ENCODE data around the gene HCAR1. TPM values are rescaled to one million over a fixed set of nuclear protein-coding genes. Genes with fewer than 3 reads are reported as not detected.

HCAR1 gene
- total RNA-seq, 2 donors from 2014 or later: 0.11 TPM; not detected in 1

GRCh38 chr12:122732611-122733010 is 2.0 kb upstream of the HCAR1 start:
- Histone ChIP-seq H3K27ac (no peak overlapping the region), H3K9ac (ENCODE audit: low read depth in 2 of 2, low read length in 2 of 2) (no peak overlapping the region), H3K9me3 (no peaks in the 10 kb centered on the region), H3K36me3 (no peaks in the 10 kb centered on the region), H3K4me3 (no peak overlapping the region), H3K4me1 (no peaks in the 10 kb centered on the region), H3K27me3 (no peaks in the 10 kb centered on the region)
- TF ChIP-seq, protein P1, sequence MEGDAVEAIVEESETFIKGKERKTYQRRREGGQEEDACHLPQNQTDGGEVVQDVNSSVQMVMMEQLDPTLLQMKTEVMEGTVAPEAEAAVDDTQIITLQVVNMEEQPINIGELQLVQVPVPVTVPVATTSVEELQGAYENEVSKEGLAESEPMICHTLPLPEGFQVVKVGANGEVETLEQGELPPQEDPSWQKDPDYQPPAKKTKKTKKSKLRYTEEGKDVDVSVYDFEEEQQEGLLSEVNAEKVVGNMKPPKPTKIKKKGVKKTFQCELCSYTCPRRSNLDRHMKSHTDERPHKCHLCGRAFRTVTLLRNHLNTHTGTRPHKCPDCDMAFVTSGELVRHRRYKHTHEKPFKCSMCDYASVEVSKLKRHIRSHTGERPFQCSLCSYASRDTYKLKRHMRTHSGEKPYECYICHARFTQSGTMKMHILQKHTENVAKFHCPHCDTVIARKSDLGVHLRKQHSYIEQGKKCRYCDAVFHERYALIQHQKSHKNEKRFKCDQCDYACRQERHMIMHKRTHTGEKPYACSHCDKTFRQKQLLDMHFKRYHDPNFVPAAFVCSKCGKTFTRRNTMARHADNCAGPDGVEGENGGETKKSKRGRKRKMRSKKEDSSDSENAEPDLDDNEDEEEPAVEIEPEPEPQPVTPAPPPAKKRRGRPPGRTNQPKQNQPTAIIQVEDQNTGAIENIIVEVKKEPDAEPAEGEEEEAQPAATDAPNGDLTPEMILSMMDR (IDR thresholded peaks at IDR 0.05): no peak
- intact Hi-C loops (cut with DNase I): no loop called here
- DNase-seq: no peak

DNA sequence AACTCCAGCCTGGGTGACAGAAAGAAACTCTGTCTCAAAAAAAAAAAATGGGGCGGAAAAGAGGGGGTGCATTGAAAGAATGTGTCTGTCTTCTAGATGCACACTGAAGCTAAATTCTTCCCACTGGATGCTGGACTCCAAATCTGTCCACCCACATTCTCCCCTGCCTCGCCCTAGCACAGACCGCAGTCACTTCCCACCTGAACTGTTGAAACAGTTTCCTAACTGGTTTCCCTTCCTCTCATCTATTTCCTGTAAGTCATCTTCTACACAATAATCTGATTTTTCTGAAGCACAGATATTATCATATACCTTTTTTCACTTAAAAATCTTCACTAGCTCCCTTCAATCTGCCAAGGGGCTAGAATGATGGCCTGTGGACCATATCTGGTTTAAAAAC is 1.5 kb upstream of the HCAR1 start:
- intact Hi-C loops (cut with DNase I): no loop called here
- Histone ChIP-seq H3K9me3 (no peaks in the 10 kb centered on the region), H3K27me3 (no peaks in the 10 kb centered on the region), H3K4me1 (no peaks in the 10 kb centered on the region), H3K4me3 (no peak overlapping the region), H3K27ac (no peak overlapping the region), H3K9ac (ENCODE audit: low read depth in 2 of 2, low read length in 2 of 2) (no peak overlapping the region), H3K36me3 (no peaks in the 10 kb centered on the region)
- TF ChIP-seq, protein P1 (IDR thresholded peaks at IDR 0.05): no peak
- DNase-seq: no peak

DNA sequence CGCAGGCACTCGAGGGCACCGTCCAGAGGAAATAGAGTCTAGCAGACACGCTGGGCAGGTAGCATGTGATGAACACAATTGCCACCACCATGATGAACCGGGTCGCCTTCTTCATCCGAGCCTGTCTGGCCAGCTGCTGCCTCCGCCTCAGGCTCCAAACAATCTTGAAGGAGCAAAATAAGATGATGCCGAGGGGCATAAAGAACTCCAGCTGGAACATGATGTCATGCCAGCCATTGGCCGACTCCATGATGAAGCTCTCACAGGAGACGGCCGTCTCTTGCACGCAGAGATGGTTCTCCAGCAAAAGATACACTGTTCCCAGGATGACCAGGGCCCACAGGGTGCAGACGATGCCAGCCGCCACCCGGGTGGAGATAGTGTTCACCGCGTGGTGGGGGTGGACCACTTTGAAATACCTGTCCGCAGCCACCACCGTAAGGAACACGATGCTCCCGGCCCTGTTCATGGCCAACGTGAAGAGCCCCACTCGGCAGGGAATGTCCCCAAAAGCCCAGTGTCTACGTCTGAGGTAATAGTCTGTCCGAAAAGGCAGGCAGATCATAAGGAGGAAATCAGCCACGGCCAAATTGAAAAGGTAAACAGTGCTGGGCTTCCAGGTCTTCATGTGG is 945 bp downstream of the HCAR1 start:
- no peak for DNase-seq
- no peak overlapping the region for H3K9ac ChIP-seq (ENCODE audit: low read depth in 2 of 2, low read length in 2 of 2)
- no peak overlapping the region for H3K27ac ChIP-seq
- no peaks in the 10 kb centered on the region for H3K9me3 ChIP-seq
- H3K36me3 ChIP-seq: no peaks in the 10 kb centered on the region
- no peaks in the 10 kb centered on the region for H3K4me1 ChIP-seq
- H3K27me3 ChIP-seq: no peaks in the 10 kb centered on the region
- TF ChIP-seq, protein P1 (IDR thresholded peaks at IDR 0.05): no peak
- no peak overlapping the region for H3K4me3 ChIP-seq
- intact Hi-C loops (cut with DNase I): no loop called here

- H3K27me3 ChIP-seq: no peaks in the 10 kb centered on the region
- intact Hi-C loops (cut with DNase I): no loop called here
- H3K27ac ChIP-seq: no peak overlapping the region
- no peaks in the 10 kb centered on the region for H3K4me1 ChIP-seq
- TF ChIP-seq, protein P1 (IDR thresholded peaks at IDR 0.05): no peak
- no peaks in the 10 kb centered on the region for H3K9me3 ChIP-seq
- H3K4me3 ChIP-seq: no peak overlapping the region
- no peaks in the 10 kb centered on the region for H3K36me3 ChIP-seq
- no peak overlapping the region for H3K9ac ChIP-seq (ENCODE audit: low read depth in 2 of 2, low read length in 2 of 2)
- no peak for DNase-seq
Observed at GRCh38 chr12:122726080-122726558, 4.5 kb downstream of the HCAR1 start.

DNA sequence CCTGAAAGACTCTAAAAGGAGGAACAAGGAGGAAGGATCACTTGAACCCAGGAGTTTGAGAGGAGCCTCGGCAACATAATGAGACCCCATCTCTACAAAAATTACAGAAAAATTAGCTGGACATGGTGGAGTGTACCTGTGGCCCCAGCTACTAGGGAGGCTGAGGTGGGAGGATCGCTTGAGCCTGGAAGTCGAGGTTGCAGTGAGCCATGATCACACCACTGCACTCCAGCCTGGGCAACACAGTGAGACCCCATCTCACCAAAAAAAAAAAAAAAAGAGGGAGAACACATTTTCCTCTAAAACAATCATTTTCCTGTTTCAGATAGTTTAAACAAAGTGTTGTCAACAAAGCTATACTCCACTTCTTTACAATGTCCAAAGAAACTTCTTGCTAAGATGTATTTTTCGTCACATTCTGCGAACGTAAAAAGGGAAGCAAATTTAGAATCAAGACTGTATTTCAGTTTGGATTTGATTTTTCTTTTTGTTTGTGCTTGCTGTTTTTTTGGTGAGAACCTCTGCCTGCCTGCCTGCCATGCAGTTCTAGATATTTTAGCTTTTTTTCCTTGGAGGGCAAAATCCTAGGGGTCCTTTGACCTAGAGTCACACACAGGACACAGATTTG is 5.1 kb downstream of the HCAR1 start:
- TF ChIP-seq, protein P1 (IDR thresholded peaks at IDR 0.05): no peak
- no peak for DNase-seq
- Histone ChIP-seq H3K4me1 (no peaks in the 10 kb centered on the region), H3K4me3 (no peak overlapping the region), H3K27me3 (no peaks in the 10 kb centered on the region), H3K36me3 (no peaks in the 10 kb centered on the region), H3K9me3 (no peaks in the 10 kb centered on the region), H3K9ac (ENCODE audit: low read depth in 2 of 2, low read length in 2 of 2) (no peak overlapping the region), H3K27ac (no peak overlapping the region)
- intact Hi-C loops (cut with DNase I): no loop called here
